T-helper 1 cell (primary cell): ENCODE measurements around the gene FARS2.
"Not testable (repeated sequence)": the region's sequence is repeated elsewhere in the genome, so short reads cannot be mapped to it uniquely, and the experiment has no call there.

Experiments used
- DNase-seq, 5 donors: peaks; one replicate each; pipeline ENCODE4 v3.0.0-alpha.2; 2012 to 2020

The FARS2 gene

DNA sequence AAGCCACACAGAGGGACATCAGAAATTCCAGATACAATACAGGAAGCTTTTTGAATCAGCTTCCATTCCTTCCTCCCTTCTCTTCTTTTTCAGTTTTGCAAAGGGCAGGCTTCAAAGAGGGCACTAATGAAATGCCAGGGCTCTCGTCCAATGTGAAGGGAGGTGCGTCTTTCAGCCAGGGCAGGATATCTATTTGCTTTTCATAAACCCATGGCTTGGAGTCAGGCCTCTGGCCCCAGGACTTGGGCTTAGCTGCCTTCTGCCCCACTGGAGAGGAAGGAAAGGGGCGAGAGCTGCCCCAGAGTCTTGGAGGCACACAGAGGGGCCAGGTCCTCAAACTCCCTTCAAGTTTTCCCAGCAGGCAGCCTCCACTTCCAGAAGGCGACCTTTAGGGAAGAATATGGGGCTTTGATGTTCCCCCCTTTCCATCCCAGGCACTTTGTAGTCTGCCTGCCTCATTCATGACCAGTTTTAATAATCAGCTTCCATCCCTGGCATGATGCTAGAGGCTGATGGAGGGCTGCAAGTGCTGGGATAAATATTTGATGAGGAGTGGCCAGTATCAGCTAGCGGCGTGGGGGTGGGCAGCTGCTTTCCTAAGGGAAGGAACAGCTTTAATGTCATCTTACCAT is 510.6 kb downstream of the FARS2 start:
- DNase-seq: no peak

DNA sequence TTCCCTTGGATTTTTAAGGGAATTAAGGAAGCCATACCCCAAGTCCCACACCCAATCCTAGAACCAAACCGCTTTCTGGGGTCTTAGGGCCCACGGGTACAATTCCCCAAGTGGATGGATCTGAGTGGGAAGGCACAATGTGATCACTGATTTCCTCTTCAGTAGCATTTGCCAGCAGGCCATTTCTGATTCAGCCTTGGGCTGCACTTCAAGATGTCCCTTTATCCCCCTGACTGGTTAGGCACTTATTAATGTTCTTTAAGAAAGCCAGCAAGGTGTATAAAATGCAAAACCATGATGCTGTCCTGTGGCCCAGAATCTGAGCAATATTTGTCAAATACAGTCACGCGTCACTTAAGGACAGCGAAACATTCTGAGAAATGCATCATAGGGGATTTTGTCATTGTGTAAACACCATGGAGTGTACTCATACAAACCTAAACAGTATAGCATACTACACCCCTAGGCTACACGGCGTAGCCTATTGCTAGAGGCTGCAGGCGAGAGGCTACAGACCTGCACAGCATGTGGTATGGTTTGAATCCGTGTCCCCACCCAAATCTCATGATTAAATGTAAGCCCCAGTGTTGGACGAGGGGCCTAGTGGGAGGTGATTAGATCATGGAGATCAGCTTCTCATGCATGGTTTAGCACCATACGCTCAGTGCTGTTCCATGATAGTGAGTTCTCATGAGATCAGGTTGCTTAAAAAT is 511.3 kb downstream of the FARS2 start:
- DNase-seq: no peak

DNA sequence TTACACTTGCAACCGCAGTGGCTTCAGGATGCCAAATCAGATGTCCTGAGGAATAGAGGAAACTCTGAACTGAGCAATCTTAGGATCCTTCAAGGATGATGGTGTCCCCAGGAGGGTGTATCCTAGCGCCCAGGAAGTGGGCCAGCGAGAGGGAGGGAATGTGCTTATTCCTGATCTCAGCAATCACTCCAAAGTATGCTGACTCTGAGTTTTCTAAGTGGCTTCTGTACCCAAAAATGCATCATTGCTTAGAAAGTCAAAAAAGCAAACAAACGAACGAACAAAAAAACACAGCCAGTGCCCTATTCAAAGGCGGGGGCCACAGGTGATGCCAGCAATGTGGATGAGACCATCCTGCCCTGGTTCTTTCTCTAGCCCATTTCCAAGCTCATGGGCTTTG is 514.8 kb downstream of the FARS2 start:
- DNase-seq: no peak

DNA sequence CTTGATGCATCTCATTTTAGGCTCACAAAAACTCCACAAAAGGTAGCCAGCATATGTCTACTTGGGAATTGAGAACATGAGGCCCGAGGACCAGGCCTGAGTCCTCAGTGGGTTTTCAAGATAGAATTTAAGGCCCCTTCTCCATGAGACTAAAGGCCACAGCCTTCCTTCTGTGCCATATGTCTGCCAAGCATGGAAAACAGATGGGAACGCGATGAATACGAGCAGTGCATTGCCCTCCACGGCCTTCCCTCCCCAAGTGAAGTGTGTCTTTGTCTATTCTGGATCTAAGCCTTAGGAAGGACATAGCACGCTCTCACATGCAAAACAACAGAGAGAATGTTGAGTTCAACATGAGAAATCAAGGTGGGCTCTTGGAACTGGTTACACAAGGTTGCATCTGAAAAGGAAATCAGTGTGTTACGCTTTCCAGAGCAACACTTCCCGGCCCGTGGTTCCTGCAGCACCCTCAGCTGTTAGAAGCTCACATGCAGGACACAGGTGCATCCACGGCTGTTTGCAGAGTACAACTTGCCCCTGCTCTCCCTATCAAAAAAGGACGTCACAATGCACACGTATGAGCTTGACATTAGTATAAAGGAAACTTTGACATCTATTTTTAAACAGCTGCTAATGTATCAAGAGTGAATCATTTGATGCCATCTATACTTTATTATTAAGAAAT is 515.5 kb downstream of the FARS2 start:
- DNase-seq: no peak

DNA sequence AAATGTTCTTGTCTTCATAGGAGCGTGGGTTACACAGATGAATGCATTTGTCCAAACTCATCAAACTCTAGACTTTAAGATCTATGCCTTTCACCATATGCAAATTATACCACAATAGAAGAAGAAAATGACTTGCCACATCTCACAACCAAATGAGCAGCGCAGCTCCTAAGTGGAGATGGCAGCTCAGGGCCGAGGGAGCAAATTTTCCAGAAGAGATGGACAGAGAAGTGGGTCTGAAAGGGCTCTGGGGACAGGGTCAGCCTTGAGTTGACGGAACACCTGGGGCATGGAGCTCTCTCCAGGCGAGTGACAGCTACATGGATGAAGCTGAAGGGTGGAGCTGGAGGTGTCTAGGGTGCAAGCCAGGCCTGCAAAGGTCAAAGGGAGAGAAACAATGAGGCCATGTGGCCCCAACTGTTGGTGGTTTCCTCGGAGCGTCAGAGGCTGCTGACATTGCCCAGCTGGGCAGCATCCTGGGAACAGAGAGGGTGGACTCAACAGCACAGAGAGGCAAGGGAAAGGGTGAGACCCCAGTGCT is 517.1 kb downstream of the FARS2 start:
- no peak for DNase-seq

DNA sequence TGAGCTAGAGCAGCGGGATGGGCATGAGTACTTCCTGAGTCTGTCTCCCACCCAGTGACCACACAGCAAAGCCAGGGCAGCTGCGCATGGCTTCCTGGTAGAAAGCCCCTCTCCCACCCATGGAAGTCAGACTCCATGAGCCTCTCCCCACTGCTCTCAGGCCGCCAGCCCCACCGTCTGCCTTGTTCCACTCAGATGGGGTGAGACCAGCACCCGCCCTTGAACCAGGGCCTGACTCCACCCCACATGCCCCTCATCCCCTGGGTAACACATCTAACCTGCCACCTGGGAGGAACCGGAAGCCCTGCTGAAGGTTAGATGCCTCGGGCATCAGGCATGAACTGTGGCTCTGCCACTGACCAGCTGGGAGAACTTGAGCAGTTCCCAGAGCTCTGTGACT is 517.6 kb downstream of the FARS2 start:
- DNase-seq: no peak

DNA sequence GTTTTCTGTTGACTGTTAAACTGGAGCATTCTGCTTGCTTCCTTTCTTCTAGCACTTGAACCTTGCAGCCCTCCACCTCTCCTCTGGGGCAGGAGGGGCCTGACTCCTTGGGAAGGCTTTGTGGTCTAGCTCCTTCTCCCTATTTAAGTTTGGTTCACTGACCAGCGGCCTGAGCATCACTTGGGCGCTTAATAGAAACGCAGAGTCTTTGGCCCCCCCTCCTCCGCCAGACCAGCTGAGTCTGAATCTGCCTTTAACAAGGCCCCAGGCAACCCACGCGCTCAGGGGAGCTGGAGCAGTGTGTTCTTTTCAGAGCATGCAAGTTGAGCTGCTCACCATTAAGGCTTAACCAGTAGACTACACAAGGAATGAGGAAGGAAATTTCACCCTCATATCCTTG is 519.7 kb downstream of the FARS2 start:
- DNase-seq: no peak

DNA sequence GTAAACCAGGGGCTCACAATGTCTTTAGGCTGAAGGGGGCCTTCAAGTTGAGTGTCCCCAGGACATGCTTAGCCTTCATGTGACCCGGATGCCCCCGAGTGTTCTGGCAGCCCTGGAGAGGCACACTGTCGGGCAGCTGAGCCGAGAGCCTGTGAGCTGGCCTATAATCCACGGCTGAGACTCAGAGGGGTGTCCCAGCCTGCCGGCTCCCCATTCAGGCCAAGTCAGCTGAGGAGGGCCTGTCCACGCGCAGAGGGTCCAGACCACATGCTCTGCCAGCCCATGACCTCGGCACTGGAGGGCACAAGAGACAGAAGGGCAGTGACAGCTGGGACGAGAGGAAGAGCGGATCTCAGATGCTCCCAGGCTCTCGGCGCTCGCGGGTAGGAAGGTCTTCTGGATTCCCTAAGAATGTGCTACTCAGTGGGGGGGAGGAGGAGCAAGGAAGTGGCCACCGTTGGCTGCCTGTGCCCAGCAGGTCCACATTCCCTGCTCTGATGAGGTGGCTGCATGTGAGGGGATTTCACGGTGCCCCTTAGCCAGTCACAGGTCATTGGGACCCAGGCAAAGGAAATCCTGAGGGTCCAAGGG is 520.7 kb downstream of the FARS2 start:
- no peak for DNase-seq

DNA sequence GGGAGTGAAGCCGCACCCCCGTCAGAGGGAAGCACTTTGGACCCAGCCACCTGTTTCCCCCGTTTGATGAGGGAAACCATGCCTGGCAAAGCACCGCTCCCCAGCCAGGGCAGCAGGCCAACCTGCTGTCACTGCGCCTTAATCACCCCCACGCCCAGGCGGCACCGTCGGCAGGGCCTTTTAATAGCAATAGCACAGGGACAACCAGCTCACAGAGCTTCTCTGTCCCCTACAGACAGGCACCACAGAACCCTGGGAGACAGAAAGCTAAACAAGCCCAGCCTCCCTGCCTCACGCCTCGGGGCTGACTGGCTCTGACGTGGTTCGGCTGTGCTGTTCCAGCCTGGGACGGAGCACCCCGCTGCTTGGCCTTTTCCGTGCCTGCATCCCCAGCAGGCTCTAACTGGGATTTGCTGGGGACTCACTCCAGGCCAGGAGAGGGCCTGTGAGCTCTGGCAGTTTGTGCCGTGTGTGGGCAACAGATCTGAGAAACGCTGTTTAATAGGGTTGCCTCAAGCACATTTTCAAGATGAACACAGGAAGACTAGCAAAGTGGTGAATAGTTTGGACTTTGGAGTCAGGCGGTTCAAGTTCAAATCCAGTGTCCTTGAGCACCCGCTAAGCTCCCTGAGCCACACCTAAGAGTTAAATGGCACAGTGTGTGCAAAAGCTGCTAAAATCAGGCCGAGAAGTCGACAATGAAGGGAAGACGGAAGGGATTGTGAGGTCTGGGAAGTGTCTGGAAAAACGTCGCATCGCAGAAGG is 521.7 kb downstream of the FARS2 start:
- DNase-seq: no peak

DNA sequence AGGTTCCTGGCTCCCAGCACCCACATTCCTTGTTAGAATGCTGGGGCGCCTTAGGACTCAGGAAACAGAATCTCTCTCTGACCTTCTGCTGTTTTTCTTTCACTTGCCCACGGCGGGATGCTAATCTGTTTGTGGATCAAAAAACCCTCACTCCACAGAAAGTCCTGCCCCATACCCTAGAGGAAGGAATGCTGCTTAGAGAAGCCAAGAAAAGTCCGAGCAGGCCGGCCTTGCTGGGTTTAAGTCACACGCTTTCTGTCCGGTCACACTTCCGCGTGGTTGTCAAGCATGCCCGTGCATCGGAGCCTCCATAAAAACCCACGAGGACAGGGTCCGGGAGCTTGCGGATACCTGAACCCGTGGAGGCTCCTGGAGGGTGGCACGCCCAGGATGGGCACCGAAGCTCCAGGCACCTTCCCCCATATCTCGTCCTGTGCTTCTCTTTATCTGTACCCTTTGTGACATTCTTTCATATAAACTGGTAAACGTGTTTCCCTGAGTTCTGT is 522.3 kb downstream of the FARS2 start:
- no peak for DNase-seq

DNA sequence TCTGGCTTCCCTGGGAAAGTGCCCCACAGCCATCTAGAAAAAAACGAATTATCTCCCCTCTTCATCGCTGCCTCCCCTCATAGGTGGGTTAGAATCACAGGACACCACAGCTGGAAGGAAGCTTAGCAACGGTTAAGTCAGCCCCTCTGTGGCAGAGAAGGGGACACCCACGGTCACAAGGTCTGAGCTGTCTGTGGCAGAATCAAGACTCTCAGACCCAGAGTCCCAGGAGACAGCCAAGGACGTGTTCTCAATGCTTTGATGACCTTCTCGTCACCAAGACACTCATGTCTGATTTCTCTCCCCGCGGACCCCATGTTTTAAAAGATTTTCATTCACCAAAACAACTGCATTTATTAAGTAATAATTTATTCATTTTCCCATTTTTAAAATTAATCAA is 523.9 kb downstream of the FARS2 start:
- no peak for DNase-seq

DNA sequence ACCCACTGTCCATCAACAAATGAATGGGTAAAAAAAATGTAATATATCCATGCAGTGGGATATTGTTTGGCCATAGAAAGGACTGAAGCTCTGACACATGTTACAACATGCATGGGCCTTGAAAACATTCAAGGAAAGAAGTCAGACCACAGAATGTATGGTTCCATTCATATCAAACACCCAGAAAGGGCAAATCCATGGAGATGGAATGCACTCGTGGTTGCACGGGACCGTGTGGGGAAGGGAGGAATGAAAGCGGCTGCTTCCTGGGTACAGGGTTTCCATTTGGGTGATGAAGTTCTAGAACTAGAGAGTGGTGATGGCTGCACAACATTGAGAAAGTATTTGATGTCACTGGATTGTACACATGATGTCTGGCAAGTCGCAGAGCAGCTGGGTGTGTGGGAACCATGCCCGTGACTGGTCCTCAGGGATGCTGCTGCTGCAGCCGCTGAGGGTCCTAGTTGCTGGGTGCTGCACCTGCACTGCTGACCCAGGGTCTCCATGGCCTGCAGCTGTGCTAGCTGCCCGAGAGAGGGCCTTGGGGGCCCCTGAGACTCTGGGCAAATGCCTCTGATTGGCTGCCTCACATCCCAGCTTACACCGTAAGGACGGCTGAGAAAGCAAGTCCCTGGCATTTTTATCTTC is 525.1 kb downstream of the FARS2 start:
- DNase-seq: no peak

DNA sequence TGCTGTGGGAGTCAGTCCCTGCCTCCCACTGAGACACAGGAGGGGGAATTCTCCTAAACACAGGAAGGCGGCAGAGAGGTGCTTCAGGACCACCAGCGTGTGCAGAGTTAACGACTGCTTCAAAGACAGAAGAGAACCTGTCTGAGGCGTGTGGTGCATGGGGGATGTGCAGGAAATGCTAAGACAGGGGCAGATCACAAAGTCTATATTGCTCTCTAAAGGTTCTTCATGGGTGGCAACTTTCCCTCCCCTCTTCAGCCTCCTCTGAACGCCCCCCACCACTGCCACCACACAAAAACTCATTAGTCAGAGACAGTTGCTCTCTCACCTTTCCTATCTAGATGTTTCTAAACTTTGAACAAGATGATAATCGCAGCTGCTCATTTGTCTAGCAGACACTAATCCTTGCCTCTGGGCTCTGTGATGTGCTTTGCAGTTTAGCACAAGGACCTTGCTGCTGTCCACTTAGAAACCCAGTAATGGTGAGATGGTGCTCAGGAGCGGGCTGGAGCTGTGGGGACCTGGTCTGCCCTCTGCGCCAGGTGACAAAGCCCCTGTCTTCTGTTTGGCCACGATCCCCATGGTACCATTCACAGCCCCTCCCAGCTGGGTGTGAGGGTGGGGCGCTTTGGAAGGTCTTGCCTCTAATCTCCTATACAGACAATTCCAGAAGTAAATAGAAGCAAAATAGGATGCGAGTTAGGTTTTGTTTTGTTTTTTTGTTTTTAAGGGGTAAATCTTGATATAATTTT is 525.8 kb downstream of the FARS2 start:
- DNase-seq: no peak

DNA sequence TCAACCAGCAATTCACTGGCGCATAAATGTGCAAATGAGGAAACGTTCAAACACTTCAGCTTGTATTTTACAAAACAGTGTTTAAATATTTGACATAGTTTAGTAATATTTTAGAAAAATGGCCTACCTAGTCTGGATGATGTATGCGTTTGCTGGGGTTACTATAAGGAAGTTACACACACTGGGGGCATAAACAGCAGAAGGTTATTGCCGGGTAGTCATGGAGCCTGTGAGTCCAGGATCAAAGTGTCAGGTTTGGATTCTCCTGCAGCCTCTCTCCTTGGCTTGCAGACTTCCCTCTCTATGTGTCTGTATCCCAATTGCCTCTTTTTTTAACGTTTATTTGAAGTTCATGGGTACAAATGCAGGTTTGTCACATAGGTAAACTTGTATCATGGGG is 528.1 kb downstream of the FARS2 start:
- DNase-seq: not testable (repeated sequence)

DNA sequence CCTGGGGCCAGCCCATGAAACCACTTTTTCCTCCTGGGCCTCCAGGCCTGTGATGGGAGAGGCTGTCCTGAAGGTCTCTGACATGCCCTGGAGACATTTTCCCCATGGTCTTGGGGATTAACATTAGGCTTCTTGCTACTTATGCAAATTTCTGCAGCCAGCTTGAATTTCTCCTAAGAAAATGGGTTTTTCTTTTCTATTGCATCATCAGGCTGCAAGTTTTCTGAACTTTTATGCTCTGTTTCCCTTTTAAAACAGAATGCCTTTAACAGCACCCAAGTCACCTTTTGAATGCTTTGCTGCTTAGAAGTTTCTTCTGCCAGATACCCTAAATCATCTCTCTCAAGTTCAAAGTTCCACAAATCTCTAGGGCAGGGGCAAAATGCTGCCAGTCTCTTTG is 535.2 kb downstream of the FARS2 start:
- DNase-seq: not testable (repeated sequence)

DNA sequence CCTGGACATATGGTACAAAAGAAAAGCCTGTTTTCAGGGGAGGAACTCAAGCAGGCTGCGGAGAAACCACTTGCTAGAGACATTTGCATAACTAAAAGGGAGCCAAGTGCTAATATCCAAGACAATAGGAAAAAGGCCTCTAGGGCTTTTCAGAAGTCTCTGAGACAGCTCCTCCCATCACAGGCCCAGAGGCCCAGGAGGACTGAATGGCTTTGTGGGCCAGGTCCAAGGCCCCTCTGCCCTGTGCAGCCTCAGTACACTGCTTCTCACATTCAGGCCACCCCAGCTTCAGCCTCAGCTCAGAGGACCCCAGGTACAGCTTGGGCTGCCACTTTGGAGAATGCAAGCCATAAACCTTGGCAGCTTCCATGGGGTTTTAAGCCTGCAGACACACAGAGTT is 545.1 kb downstream of the FARS2 start:
- DNase-seq: not testable (repeated sequence)

DNA sequence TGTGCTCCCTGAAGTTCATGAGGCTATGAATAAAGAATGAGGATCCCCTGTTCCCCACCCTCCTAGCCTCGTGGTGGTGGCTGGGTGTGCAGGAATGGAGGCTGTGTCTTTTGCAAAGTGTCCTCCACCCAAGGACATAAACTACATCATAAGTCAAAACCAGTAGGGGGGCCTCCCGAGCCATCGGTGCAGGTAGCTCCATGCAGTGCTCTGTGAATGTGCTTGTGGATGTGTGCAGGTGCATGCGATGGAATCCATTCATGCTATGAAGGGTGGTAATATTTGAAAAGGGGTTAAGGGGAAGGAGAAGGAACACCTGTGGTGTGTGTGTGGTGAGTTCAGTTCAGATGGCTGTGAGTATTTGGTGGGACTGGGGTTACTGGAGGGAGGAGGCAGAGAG is 548.1 kb downstream of the FARS2 start:
- DNase-seq: no peak

DNA sequence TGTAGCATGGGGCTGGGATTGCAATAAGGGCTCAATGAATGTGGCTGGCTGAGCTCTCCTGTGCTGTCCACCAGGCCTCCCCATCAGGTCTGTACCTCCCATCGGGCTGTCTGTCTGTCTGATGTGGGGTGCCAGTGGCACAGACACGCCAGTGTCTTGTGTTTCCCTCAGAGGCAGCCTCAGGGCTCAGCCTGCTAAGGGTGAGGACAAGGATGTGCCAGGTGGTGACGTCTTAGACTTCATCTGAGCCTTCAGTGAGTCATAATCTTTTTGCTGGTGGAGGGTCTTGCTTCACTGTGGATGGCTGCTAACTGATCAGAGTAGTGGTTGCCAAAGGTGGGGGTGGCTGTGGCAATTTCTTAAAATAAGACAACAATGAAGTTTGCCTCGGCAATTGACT is 550.7 kb downstream of the FARS2 start:
- DNase-seq: no peak

DNA sequence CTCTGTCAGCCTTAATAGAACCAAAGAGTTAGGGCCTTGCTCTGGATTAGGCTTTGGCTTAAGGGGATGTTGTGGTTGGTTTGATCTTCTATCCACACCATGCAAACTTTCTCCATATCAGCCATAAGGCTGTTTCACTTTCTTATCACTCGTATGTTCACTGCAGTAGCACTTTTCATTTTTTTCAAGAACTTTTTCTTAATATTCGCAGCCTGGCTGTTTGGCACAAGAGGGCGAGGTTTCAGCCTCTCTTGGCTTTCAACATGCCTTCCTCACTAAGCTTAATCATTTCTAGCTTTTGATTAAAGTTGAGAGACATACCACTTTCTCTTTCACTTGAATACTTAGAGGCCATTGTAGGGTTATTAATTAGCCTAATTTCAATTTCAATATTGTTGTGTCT is 552.3 kb downstream of the FARS2 start:
- peak in 1 of 5 donors; percentile 26 for DNase-seq

DNA sequence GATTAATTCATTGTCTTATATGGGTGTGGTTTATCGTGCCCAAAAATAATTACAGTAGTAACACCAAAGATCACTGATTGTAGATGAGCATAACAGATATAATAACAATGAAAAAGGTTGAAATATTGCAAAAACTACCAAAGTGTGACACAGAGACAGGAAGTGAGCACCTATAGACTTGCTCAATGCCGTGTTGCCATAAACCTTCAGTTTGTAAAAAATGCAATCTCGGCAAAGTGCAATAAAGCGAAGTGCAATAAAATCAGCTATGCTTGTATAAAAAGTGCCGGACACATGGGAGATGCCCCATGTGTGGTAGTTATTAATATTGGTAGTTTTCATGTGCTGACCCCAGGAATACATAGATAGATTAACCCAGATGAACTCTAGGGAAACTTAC is 552.8 kb downstream of the FARS2 start:
- DNase-seq: no peak

DNA sequence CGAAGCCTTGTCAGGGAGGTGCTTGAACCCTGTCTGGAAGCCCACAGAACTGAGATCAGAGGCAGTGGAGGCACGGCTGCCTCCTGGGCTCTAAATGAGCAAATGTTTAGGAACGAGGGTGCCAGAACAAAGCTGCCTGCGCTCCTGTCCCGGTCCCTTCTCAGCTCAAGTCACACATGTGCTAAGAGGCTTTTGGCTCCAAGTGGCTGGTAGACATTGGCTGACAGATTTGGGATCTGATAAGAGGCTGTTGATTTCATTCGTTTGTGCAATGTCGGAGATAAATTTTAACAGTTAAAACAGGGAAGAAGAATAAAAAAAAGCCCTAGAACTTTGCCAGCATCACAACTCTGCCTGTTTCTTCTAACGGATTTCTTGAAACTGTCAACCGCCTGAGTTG is 553.6 kb downstream of the FARS2 start:
- no peak for DNase-seq
